Posterior vena cava (tissue), 2 donors: ENCODE data around the gene CTBP2. TPM values are rescaled to one million over a fixed set of nuclear protein-coding genes. Genes with fewer than 3 reads are reported as not detected.

Experiments
- DNase-seq: peaks from one replicate; pipeline ENCODE4 v3.0.0-alpha.2; 2020; ENCODE audit warnings: low spot score
- intact Hi-C, 2 donors: fragments of 100-400 bp; cut with DNase I; formaldehyde crosslinking; loops; one replicate each; pipeline versions ENCODE4 v1.14.1 to v1.14.2; 2022 to 2023
- microRNA-seq, 2 donors: library from miRNA; unstranded; fragments of <30 nt; microRNA quantifications; one replicate each; pipeline ENCODE4 v1.2.0, GENCODE V29; 2020 to 2021; ENCODE audit warnings: borderline microRNAs expressed in 2 of 2
- total RNA-seq, 2 donors: library from RNA; stranded (reverse); fragmentation: NEBNext Ultra II Directional; extraction: Animal tissue kit (Norgen Biotek cat#: 25700); gene quantifications; one replicate each; pipeline ENCODE4 v1.2.1, GENCODE V29; 2021
- donor health status: DM: yes; HTN: yes; CAD: no.
- donor health status: DM: yes; HTN: yes; CAD: no.

Gene CTBP2
- total RNA-seq, 2 donors from 2014 or later = 44.4 to 47.3 TPM

DNA sequence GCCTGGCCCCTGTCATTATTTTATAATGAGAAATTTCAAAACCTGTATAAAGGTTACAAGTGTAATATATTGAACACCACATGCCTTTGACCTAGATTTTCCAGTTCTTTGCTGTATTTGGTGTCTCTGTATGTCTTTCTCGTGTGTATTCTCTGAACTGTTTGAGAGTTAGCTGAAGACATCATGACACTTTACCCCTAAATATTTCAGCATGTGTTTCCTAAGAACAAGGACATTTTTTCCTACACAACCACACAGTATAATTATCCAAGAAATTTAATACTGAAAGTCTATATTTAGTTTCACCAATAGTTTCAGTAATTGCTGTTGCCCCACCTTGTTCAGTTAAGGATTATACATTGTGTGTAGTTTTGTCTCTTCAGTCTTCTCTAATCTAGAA is 203.6 kb downstream of the CTBP2 start:
- no peak for DNase-seq
- intact Hi-C loops = no loop called here

DNA sequence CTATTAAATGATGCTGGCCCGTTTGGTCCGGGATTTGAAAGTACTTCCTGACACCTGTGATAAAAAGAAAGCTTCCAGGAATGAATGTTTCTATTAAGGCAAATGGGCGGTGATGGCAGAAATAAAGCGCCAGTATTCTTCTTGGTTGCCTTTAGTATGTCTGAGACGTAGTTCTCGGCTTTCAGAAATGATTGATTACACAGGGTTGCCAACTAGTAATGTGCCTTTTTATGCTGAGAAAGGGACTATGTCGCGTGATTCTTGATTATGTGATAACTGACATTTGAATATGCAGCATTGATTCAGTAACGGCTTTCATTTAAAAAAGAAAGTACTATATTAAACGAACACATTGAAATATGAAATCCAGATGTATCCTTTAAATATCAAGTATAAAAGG is 204.5 kb downstream of the CTBP2 start:
- intact Hi-C loops = no loop called here

DNA sequence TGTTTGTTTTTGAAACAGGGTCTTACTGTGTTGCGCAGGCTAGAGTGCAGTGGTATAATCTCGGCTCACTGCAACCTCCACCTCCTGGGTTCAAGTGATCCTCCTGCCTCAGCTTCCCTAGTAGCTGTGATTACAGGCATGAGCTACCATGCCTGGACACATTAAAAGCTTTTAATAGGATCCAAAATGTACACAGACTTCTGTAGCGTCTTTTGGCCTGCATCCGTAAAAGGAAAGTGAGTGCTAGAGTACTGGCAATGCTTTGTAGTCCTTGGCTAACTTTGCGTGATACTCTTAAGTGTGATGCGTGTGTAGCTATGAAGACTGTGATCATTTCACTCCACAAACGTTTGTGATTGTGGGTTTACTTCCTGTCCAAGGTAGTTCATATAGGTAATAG is 205.1 kb downstream of the CTBP2 start:
- intact Hi-C loops = no loop called here
- DNase-seq = no peak

More for the DNA sequence above, 204.5 kb downstream of the CTBP2 start:
- no peak for DNase-seq

DNA sequence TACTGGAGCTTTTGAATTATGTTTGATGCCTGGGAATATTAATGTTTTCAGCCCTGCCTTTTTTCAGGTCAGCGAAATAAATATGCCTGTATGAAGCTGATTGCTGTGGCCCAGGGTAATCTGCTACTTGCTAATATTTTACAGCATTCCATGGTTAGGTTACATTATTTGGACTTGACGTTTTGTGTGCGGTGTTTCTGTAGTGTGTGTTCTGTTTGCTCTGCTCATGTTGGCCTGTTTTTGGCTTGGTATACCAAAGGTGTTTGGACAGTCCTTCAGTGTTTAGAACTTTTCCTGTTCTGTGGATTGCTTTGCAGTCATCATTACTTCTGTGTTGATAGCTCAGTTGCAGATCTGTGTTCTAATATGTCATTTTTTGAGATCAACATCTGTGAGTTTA is 206.9 kb downstream of the CTBP2 start:
- no peak for DNase-seq

DNA sequence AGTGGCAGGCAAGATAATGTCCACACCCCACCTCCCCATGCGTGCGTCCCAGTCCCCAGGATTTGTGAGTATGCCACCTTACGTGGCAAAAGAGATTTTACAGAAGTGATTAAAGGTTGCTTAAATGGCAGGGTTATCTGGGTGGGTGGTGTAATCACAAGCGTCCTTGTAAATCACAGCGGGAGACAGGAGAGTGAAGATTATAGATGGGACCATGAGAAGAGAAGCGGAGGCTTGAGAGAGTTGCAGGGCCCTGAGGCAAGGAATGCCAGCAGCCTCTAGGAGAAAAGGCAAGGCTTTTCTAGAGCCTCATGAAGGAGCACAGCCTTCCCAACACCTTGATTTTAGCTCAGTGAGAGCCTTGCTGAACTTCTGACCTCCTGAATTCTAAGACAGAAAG is 208.2 kb downstream of the CTBP2 start:
- intact Hi-C loops = no loop called here
- DNase-seq = no peak

More for the DNA sequence above, 206.9 kb downstream of the CTBP2 start:
- intact Hi-C loops = no loop called here

DNA sequence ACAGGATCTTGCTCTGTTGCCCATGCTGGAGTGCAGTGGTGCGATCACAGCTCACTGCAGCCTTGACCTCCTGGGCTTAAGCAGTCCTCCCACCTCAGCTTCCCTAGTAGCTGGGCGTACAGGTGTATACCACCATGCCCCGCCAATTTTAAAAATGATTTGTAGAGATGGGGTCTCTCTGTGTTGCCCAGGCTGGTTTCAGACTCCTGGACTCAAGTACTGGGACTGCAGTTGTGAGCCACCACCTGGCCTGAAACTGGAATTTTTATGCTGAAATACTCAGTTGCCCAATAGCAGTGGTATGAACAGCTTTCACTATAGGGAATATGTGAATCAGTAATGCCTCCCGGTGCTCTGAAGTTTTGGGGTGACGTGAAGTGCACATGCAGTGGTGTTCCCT is 210.8 kb downstream of the CTBP2 start:
- no peak for DNase-seq
- intact Hi-C loops = no loop called here

DNA sequence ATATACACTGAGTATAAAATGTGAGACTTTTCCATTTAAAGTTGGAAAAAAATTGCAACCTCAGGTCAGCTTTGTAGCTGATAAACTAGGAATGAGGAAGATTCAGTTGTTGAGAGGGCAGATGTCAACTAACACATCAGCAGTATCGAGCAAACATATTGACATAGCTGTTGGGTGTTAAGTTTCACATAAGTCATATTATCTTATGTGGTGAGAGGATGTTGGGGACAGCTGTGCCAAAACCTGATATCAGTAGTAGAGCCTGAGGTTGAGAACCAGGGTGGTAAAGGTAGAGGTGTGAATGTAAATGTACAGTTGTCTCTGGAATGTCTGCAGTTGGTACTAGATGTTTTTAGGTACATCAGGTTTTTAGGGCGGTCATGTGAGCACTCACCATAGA is 213.4 kb downstream of the CTBP2 start:
- intact Hi-C loops = no loop called here
- DNase-seq = no peak

DNA sequence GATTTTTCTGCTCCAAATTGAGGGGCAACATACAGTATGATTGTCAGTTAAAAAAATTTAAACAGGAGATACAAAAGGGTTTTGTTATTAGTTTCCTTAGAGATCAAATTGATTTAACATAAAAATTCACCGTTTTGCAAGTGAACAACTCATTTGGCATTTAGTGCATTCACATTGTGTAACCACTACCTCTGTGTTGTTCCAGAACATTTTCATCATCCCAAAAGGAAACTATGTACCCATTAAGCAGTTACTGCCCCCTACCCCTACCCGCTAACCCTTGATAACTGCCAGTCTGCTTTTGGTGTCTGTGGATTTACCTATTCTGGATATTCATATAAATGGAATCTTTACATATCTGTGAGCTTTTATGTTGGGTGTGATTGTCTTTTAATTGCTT is 215.4 kb downstream of the CTBP2 start:
- intact Hi-C loops = no loop called here
- DNase-seq = no peak

DNA sequence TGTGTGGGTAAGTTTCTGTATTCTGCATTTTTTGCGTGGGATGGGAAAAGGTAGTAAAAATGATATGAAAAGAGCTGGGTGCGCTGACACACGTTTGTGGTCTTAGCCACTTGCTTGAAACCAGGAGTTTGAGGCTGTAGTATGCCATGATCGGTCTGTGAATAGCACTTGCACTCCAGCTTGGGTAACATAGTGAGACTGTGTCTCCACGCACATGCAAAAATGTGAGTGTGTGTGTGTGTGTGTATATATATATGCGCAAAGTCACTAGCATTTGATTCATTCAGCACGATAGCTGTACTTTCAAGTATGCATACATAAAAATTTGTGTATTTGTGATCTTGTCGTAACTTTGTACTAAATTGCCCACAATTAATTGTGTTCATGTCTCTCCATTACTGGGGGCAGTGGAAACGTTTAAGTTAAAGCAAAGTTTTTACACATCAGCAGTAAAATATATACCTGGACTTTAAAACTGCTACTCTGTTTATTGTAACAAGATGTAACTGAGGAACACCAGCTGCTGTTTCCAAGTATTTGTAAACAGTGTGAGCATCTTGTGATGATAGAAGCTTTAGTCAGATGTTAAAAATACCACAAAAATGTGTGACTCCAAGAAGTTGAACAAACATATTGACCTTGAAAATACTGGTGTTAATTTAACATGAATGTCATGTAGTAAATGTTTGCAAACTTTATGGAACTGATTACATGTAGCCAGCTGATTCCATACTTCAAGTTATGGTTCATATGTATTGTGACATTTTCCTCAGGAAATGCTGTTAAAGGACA is 216.9 kb downstream of the CTBP2 start:
- intact Hi-C loops = no loop called here
- DNase-seq = no peak

DNA sequence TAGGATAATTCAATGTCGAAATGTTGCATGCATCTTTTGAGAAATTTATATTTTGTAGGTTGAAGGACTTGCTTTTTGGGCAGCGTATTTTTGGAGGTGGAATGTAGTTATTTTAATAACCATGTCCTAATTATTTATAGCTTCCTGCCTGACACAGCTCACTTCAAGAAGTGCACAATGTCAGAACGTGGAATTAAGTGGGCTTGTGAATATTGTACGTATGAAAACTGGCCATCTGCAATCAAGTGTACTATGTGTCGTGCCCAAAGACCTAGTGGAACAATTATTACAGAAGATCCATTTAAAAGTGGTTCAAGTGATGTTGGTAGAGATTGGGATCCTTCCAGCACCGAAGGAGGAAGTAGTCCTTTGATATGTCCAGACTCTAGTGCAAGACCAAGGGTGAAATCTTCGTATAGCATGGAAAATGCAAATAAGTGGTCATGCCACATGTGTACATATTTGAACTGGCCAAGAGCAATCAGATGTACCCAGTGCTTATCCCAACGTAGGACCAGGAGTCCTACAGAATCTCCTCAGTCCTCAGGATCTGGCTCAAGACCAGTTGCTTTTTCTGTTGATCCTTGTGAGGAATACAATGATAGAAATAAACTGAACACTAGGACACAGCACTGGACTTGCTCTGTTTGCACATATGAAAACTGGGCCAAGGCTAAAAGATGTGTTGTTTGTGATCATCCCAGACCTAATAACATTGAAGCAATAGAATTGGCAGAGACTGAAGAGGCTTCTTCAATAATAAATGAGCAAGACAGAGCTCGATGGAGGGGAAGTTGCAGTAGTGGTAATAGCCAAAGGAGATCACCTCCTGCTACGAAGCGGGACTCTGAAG is 217.8 kb downstream of the CTBP2 start:
- intact Hi-C loops = no loop called here
- no peak for DNase-seq

DNA sequence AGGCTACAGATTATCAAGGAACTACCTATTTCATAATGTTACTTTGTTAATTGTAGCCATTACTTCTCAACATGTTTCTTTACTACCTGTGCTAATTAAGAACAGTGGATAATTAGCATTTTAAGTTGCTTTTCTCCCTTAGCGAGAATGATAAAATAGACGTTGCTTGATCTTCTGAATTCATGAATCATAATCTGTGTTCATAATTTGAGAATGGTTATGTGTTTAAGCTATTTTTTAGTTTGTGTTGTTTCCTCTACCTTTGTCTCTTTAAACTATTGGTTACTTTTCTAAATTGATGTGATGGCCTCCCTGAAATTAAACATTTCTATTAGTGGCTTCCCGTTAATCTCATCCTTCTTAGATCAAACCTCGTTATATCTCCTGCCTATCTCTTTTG is 218.5 kb downstream of the CTBP2 start, which contains the start of gene ZRANB1:
TSS of gene ZRANB1 (plus strand) at position 301 of the 400 bp plus-strand sequence. CDS start 371 bp downstream, outside the sequence.
- intact Hi-C loops = no loop called here

DNA sequence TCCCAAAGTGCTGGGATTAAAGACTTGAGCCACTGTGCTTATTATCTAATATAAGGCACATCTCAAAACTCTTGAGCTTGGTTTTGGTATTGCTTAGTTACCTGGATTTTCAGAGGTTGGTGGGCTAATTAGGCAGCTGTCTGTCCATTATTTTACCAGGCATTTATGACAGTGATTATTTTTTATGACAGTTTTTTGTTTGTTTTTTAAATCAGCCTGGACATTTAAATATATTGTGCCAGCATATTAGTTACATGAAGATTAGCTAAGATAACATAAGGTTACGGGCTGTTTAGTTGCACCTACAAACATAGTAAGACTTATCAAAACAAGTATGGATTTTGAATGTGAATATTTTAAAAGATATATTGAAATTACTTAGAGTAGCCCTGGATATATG is 221.1 kb downstream of the CTBP2 start:
- intact Hi-C loops = no loop called here
- DNase-seq = no peak

More for the DNA sequence above, 218.5 kb downstream of the CTBP2 start, which contains the start of gene ZRANB1:
- no peak for DNase-seq

DNA sequence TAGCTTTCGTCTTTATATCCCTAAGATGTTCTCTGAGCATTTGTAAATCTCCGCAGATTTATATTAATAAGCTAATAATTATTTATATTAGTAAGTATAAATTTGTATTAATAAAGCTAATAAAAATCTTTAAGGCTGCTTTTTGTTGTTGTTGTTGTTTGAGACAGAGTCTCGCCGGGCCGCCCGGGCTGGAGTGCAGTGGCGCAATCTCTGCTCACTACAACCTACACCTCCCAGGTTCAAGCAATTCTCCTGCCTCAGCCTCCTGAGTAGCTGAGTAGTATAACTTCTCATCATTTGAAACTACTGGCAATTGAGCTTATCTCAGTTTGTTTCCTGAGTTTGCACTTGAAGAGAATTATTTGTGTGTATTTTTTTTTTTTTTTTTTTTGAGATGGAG is 223.6 kb downstream of the CTBP2 start:
- intact Hi-C loops = no loop called here
- no peak for DNase-seq

DNA sequence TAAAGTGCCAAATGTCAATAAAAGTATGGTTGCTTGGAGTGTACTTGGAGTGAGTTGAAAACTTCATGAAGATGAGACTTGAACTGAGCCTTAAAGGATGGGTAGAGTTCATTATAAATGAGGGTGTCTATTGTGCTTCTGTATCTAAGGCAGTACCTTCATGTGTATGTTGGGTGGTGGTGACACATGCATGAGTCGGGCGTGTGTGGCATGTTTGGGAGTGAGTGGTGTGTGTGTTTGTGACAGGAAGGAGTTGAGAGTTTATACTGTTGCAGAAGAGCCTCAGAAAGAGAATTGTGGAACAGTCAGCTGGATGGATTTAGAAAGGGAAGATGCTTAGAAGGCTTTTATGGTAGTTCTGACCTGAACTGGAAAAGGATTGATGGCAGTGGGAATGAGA is 224.4 kb downstream of the CTBP2 start:
- intact Hi-C loops = no loop called here
- no peak for DNase-seq

Small RNAs within 50 kb of the gene (microRNA-seq; reads per million reads assigned to microRNA genes)
- gene MIR4296 = 0 reads per million in 2 donors

Other genes with a start within 250 kb of the CTBP2 start
- 10 to 100 TPM; 19.8 to 26.9 TPM for gene ZRANB1, start 218.4 kb downstream of the CTBP2 start, total RNA-seq